Bronchial epithelial cell (primary cell): ENCODE measurements around the gene IFFO2. TPM values are rescaled to one million over a fixed set of nuclear protein-coding genes. Genes with fewer than 3 reads are reported as not detected.

Experiments
- DNase-seq: peaks from one replicate; pipeline ENCODE4 v3.0.0-alpha.2; 2010; ENCODE audit warnings: low read depth
- FAIRE-seq: peaks from 2 replicates; lab custom pipeline; 2011; peaks lifted over from hg19 to GRCh38; lab: Jason Lieb, UNC
- H3K27me3 ChIP-seq: 2 replicates; pipeline ENCODE4 v1.5.1; 2011; ENCODE audit warnings: low read length; ENCODE audit not compliant: control insufficient read depth, insufficient read depth
- H3K36me3 ChIP-seq: 2 replicates; pipeline ENCODE4 v1.5.1; 2011; ENCODE audit warnings: low read length; ENCODE audit not compliant: control insufficient read depth, insufficient read depth
- H3K4me3 ChIP-seq: 2 replicates; pipeline ENCODE4 v1.5.1; 2011; ENCODE audit warnings: mild to moderate bottlenecking, low read depth, low read length, control low read depth
- CTCF ChIP-seq: IDR thresholded peaks from 2 replicates; pipeline ENCODE4 v1.5.1; 2011; ENCODE audit warnings: mild to moderate bottlenecking, moderate library complexity, low read length, control low read depth, inconsistent platforms; ENCODE audit not compliant: insufficient read depth, severe bottlenecking
- total RNA-seq: library from RNA; depleted of rRNA; stranded (reverse); fragments of >200 nt; gene quantifications from 2 replicates; pipeline ENCODE4 v1.2.1, GENCODE V29; 2014

IFFO2 gene
- total RNA-seq, 1 donor from 2014 or later: 11.8 TPM

GRCh38 chr1:18991585-18991984, 35.1 kb upstream of the IFFO2 start:
- Histone ChIP-seq H3K36me3 (no peaks in the 10 kb centered on the region), H3K27me3 (no peaks in the 10 kb centered on the region), H3K4me3 (no peak overlapping the region)
- FAIRE-seq: no peak
- DNase-seq: no peak
- no peak for TF ChIP-seq CTCF

- no peak for TF ChIP-seq CTCF
- H3K4me3 ChIP-seq: no peak overlapping the region
- H3K27me3 ChIP-seq: no peaks in the 10 kb centered on the region
- DNase-seq: no peak
- no peak for FAIRE-seq
- H3K36me3 ChIP-seq: no peaks in the 10 kb centered on the region
Measured at GRCh38 chr1:18989896-18990295, 33.4 kb upstream of the IFFO2 start.

GRCh38 chr1:18989176-18989799, 32.8 kb upstream of the IFFO2 start:
- FAIRE-seq (no peak), DNase-seq (no peak)
- H3K36me3 ChIP-seq: no peaks in the 10 kb centered on the region
- no peak for TF ChIP-seq CTCF
- H3K4me3 ChIP-seq: no peak overlapping the region
- no peaks in the 10 kb centered on the region for H3K27me3 ChIP-seq

- H3K36me3 ChIP-seq: no peaks in the 10 kb centered on the region
- DNase-seq (no peak), FAIRE-seq (no peak)
- no peak for TF ChIP-seq CTCF
- no peak overlapping the region for H3K4me3 ChIP-seq
- no peaks in the 10 kb centered on the region for H3K27me3 ChIP-seq
Measured at GRCh38 chr1:18981242-18981641, 24.8 kb upstream of the IFFO2 start.

GRCh38 chr1:18978706-18979105, 22.2 kb upstream of the IFFO2 start:
- TF ChIP-seq CTCF: no peak
- DNase-seq (no peak), FAIRE-seq (peak; percentile 55)
- Histone ChIP-seq H3K27me3 (no peaks in the 10 kb centered on the region), H3K4me3 (no peak overlapping the region), H3K36me3 (no peaks in the 10 kb centered on the region)

GRCh38 chr1:18977428-18977827, 21.0 kb upstream of the IFFO2 start:
- Histone ChIP-seq H3K36me3 (no peaks in the 10 kb centered on the region), H3K4me3 (no peak overlapping the region), H3K27me3 (no peaks in the 10 kb centered on the region)
- FAIRE-seq (no peak), DNase-seq (no peak)
- no peak for TF ChIP-seq CTCF
